HG02588 (cell line): ENCODE data around the gene DAP.

Experiments used
- ATAC-seq: cut with Tn5 transposase; IDR thresholded peaks from one replicate; pipeline ENCODE4 v1.9.1; 2021; ENCODE audit warnings: mild to moderate bottlenecking, moderate library complexity; ENCODE audit not compliant: unreplicated experiment

DAP gene

DNA sequence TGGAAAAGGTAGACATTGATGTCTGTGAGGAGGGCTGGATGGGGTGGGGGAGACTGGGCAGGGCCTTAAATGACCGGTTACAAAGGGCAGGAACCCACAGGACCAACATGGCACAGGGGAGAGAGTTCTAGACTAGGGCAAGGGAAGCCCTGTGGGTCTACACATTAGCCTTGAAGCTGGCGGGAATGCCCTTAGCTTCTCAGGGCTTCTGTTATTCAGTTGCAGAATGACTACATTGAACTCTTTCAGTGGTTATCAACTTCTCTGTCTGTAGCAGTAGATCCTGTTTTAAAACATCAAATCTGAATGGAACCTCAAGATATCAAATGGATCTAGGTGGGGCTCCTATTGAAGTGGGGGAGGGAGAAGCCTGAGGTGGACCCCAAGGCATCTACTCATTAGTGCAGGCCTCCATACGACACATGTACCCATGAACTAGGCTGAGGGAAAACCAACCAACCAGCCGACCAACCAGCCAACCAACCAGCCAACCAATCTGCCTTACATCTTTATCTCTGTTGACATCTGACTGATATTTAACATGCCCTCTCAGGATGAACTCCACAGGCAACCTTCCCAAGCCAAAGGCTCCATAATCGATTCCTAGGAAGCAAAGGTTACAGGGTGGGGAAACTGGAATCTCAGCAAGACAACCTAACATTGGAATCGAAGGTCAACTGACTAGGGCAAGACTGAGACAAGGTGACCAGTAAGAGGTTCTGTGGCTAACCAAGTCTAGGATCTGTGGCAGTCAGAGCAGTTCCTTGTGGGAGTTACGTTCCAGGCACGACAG lies 48.3 kb downstream of the DAP start:
- peak; percentile 89 for ATAC-seq

DNA sequence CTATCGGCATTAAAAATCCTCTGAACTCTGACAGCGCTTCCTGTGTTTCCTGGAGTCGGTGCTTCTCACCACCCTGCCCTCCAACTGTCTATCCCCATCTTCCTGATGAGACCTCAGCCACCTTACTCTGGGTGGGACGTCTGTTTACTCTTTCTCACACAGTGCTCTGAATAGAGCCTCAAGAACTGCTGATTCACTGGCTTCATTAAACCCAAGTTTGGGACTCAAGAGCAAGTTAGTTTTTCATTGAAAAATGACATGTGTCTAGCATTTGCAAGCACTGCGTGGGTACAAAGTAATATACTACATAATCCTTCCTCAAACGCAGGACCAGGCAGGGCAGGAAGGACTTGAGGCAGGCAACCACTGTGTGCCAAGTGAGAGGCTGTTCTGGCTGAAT lies 49.5 kb downstream of the DAP start:
- no peak for ATAC-seq

DNA sequence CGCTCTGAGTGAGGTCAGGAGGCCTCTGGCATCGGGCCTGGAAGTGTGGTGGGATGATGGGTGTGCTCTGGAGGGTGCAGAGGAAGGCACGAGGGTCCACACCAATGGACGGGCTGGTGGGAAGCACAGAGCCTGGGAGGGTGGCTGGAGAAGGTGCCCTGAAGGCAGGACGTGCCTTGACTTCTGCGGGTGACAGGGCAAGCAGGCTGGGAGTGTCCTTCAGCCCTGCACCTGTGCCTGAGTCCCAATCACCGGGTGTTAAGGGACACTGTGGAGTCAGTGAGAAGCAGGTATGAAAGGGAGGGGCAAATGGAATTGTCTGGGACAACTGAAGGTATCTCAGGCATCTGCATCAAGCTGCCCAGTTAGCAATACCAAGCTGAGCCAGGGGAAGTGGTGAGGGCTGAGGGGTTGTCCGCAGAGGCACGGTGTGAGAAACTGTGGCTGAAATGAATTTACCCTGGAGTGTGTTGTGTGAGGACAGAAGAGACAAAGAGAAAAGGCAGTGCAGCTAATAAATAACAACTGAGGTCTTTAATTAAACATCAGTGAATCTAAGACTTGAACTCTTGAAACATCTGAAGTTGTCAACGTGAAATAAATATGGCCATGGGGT lies 50.4 kb downstream of the DAP start:
- ATAC-seq: no peak

GRCh38 chr5:10709933-10710332 lies 51.1 kb downstream of the DAP start:
- ATAC-seq: no peak

DNA sequence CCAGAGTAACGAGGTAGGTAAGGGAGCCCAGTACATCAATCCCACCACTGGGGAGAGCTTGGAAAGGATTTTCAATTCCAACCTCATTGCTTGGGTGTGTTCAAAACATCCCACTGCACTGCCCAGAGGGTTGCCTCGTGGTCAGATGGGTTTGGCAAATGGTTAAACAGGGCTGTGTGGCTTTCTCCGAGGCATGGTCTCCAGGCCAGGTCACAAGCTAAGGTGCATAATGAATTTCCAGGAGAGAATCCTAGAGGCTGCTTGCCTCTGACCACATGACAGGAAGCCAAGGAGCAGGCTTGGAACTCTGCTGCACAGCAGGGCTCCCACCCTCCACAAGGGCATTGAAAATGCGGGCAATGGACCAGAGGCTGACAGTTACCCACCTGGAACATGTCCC lies 51.6 kb downstream of the DAP start:
- ATAC-seq: no peak

DNA sequence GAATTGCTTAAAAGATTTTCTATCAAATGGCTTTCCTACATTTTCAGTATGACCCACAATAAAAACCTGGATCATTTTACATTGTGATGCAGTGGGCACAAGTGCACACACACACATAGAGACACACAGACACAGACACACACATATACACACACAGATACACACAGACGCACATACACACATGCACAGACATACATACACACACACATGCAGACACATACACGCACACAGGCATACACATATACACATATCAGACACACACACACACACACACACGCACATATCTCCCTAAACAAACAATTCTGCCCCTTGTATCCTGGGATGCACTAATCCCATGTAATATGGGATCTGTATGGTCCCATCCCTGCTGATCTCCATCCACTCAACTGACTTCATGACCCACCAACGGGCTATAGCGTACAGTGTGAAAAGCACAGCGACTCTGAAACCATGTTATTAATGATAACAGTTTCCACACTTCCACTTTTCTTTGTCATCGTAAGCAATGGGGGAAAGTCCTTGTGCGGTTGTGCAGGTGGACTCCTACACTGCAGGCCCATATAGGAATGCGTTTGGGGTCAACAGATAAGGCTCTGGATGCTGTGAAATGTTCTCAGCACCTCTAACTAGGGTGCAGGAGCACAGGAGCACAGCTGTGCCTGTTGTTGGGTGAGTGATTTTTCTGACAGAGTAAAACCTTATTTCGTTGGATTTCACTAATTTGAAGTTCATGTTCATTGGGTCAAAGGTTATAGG lies 52.7 kb downstream of the DAP start:
- no peak for ATAC-seq

GRCh38 chr5:10707198-10708142 lies 53.6 kb downstream of the DAP start:
- ATAC-seq: no peak

- ATAC-seq: no peak
Observed at GRCh38 chr5:10706326-10706725, 54.7 kb downstream of the DAP start.

GRCh38 chr5:10705747-10706146 lies 55.3 kb downstream of the DAP start:
- ATAC-seq: no peak

- no peak for ATAC-seq
Observed at GRCh38 chr5:10704949-10705621, 55.9 kb downstream of the DAP start.

GRCh38 chr5:10703676-10704075 lies 57.4 kb downstream of the DAP start:
- no peak for ATAC-seq

GRCh38 chr5:10702911-10703491 lies 58.0 kb downstream of the DAP start:
- no peak for ATAC-seq

DNA sequence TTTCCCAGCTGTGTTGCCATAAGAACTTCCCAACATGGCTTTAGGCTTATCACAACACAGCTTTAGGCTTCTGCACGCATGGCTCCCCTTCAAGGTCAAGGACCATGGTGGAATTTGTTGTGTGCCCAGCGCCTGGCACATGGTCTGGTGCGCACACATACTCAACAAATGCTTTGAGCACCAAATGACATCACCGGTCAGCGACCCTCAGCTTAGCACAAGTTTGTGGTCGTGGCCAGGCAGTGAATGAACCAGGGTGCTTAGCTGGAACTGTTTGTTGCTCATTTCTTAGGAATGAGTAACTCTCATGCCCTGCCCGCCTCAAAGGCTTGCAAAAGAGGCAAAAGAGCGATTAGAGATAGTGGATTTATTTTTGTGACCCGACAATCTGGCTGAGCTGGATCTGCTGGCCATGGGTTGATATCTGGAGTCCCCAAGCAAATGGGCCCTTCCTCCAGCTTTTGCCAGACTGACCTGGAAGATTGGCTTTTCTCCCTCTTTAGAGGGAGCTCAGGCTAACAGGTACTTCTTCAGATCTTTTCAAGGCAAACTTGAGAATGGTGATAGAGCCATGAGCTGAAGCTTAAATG lies 58.9 kb downstream of the DAP start:
- ATAC-seq: no peak

DNA sequence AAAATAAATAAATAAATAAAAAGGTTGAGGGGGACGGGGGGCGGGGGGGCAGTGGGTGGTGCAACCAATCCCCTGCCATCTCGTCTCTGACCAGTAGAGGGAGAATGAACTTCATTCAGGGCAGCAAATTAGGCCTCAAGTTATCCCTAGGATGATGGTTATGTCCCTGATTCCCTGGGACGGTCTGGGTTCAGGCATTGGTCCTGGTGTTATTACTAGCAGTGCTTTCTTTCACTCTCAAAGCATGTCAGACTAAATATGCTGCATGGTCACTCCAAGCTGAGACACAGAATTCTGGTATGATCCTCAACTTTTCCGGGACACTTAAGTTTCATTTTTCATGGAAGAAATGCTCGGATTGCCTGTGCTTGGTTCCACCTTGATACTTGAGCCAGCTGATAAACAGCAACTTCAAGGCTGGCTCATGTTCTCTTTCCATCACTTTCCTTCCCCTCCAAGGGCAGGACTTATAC lies 59.4 kb downstream of the DAP start:
- no peak for ATAC-seq

- ATAC-seq: peak; percentile 1
Observed at GRCh38 chr5:10700516-10700915, 60.5 kb downstream of the DAP start.

- peak; percentile 57 for ATAC-seq
Observed at GRCh38 chr5:10699987-10700386, 61.0 kb downstream of the DAP start.

GRCh38 chr5:10699281-10699874 lies 61.7 kb downstream of the DAP start:
- peak; percentile 54 for ATAC-seq

DNA sequence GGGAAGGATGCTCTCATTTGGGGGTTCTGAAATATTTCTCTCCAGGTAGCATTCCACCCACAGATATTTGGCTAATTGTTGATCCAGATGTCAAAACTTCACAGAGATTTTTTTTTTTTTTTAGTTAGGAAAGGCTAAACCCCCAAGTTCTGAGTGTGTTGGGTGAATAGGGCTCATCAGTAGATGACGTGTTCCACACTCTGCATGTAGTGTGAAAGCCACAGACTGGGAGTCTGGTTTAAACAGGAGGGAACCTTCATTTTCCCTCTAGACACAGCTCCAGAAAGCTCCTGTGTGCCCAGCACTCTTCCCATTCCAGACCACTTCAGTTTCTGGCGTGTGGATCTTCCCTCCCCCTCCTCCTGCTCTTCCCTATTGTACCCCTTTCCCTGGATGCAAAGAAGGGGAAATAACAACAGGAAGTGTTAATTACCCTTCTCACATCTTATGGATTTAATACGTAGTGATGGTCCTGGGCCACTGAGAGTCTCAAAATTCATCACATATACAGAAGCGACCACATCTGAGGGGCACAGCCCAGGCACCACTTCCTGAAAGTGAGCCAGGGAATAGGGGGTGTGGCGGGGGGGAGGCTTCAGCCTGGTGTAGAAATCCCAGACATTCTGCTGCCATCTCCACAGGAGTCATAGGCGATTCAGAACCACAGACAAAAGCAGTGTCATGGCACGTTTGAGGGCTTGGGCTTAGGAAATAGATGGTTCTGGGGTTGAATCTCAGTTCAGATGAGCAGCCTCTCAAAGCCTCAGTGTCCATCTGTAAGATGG lies 65.1 kb downstream of the DAP start:
- ATAC-seq: no peak
